K562 (cell line): ENCODE results near the gene JUNB. TPM values are rescaled to one million over a fixed set of nuclear protein-coding genes. Genes with fewer than 3 reads are reported as not detected.

Experiments used
- ATAC-seq: fragments of 200-7000 bp; cut with Tn5 transposase; 3 replicates; pipeline ENCODE4 v1.9.1; 2020; ENCODE audit warnings: moderate library complexity
- BruUV-seq: library from RNA; stranded (reverse); fragments of 400-500 nt; replicated peaks from 2 replicates; lab custom pipeline; 2021; lab: Mats Ljungman, UMichigan
- CTCF ChIA-PET: fragments of 300-600 bp; formaldehyde crosslinking; extraction: SDS; loops from one replicate; lab custom pipeline; 2021; ENCODE audit warnings: low intra/inter-chr PET ratio; lab: Yijun Ruan, JAX
- POLR2A ChIA-PET: fragments of 300-600, 350-650 bp; sonication (Branson Sonifier 250); formaldehyde crosslinking; extraction: SDS; loops from one replicate; lab custom pipeline; 2021; ENCODE audit warnings: antibody characterized with exemption, inconsistent platforms; lab: Yijun Ruan, JAX
- DNase-seq, 4 experiments: peaks; one replicate each; pipeline versions ENCODE4 v3.0.0 to v3.0.0-alpha.2; 2011 to 2018; ENCODE audit warnings: low spot score in 3 of 4, mixed read lengths in 3 of 4; ENCODE audit errors: extremely low read depth in 1 of 4
- FAIRE-seq: peaks from 2 replicates; lab custom pipeline; 2011; peaks lifted over from hg19 to GRCh38; lab: Jason Lieb, UNC
- H2AFZ ChIP-seq: 2 replicates; pipeline ENCODE4 v1.6.0; 2011; ENCODE audit warnings: low read depth, low read length, control low read depth, inconsistent platforms
- H3K27ac ChIP-seq: fragments of 200-600 bp; 3 replicates; pipeline ENCODE4 v1.8.0; 2011; ENCODE audit warnings: low read depth, mild to moderate bottlenecking, control low read depth, inconsistent platforms, low read length, moderate library complexity, mixed read lengths; ENCODE audit errors: extremely low read depth
- H3K27me3 ChIP-seq, 2 experiments: fragments of 300-600 bp in 1 of 2; 2 replicates in 1 of 2; 3 replicates in 1 of 2; pipeline versions ENCODE4 v1.6.0 to v1.8.0; 2011; ENCODE audit warnings: inconsistent platforms in 2 of 2, low read length in 2 of 2, mild to moderate bottlenecking in 1 of 2, mixed read lengths in 1 of 2, moderate library complexity in 1 of 2; ENCODE audit not compliant: control insufficient read depth in 2 of 2, insufficient read depth in 2 of 2
- H3K36me3 ChIP-seq: fragments of 300-600 bp; 3 replicates; pipeline ENCODE4 v1.8.0; 2011; ENCODE audit warnings: mild to moderate bottlenecking, low read length, inconsistent platforms; ENCODE audit not compliant: control insufficient read depth, insufficient read depth
- H3K4me1 ChIP-seq, 2 experiments: fragments of 200-600 bp in 1 of 2; replicated peaks in 1 of 2; 2 replicates in 1 of 2; 3 replicates in 1 of 2; pipeline versions ENCODE4 v1.5.1 to v1.8.0; 2011; ENCODE audit warnings: inconsistent platforms in 2 of 2, low read length in 2 of 2, mild to moderate bottlenecking in 1 of 2, mixed read lengths in 1 of 2, moderate library complexity in 1 of 2; ENCODE audit not compliant: control insufficient read depth in 2 of 2, insufficient read depth in 2 of 2
- H3K4me2 ChIP-seq: 2 replicates; pipeline ENCODE4 v1.6.1; 2011; ENCODE audit warnings: low read length, control low read depth, inconsistent platforms, mixed read lengths; ENCODE audit not compliant: insufficient read depth
- H3K4me3 ChIP-seq: fragments of 200-600 bp; sonication (generic), shearing (Covaris generic); 2 replicates; pipeline ENCODE4 v1.5.1; 2016; ENCODE audit warnings: control low read depth, inconsistent platforms
- H3K79me2 ChIP-seq: fragments of 200-600 bp; 3 replicates; pipeline ENCODE4 v1.8.0; 2011; ENCODE audit warnings: low read length, inconsistent platforms; ENCODE audit not compliant: control insufficient read depth, insufficient read depth
- H3K9ac ChIP-seq, 2 experiments: 2 replicates each; pipeline versions ENCODE4 v1.6.0 to v1.6.1; 2011; ENCODE audit warnings: low read depth in 2 of 2, low read length in 2 of 2, control low read depth in 1 of 2, inconsistent platforms in 1 of 2, mild to moderate bottlenecking in 1 of 2, mixed read lengths in 1 of 2; ENCODE audit not compliant: insufficient read depth in 1 of 2
- H3K9me1 ChIP-seq: one replicate; pipeline ENCODE4 v1.6.0; 2011; ENCODE audit warnings: inconsistent platforms, mild to moderate bottlenecking, low read length, moderate library complexity; ENCODE audit not compliant: control insufficient read depth, insufficient read depth
- H3K9me3 ChIP-seq: replicated peaks from 2 replicates; pipeline ENCODE4 v1.5.1; 2011; ENCODE audit warnings: low read depth, low read length, inconsistent platforms; ENCODE audit not compliant: control insufficient read depth, insufficient read depth
- H4K20me1 ChIP-seq: replicated peaks from 2 replicates; pipeline ENCODE4 v1.6.1; 2011; ENCODE audit warnings: low read length, inconsistent platforms, mixed read lengths; ENCODE audit not compliant: control insufficient read depth, insufficient read depth
- EP400 ChIP-seq: fragments of 450-650 bp; IDR thresholded peaks from 2 replicates; pipeline ENCODE4 v1.6.1; 2017; ENCODE audit warnings: antibody characterized with exemption, mild to moderate bottlenecking, moderate library complexity
- MCM7 ChIP-seq, 2 experiments: fragments of 450-650 bp; IDR thresholded peaks; 2 replicates each; pipeline ENCODE4 v1.6.1; 2016 to 2018
- NR4A1 ChIP-seq, 2 experiments: fragments of 250-450 bp in 1 of 2; fragments of 450-650 bp in 1 of 2; sonication (Bioruptor Pico) in 1 of 2; IDR thresholded peaks; 2 replicates each; pipeline versions ENCODE4 v1.4.0 to v1.6.1; 2016 to 2020; ENCODE audit warnings: mild to moderate bottlenecking in 2 of 2, missing compliant biosample characterization in 1 of 2, missing genetic modification characterization in 1 of 2, moderate library complexity in 1 of 2
- POLR2G ChIP-seq: fragments of 200-400 bp; formaldehyde crosslinking; IDR thresholded peaks from 2 replicates; pipeline ENCODE4 v1.6.1; 2017; ENCODE audit warnings: low read depth, mild to moderate bottlenecking, antibody characterized with exemption, low read length, moderate library complexity
- SPI1 ChIP-seq: IDR thresholded peaks from 2 replicates; pipeline ENCODE4 v1.6.1; 2011; ENCODE audit warnings: low read depth, low read length, control low read depth, borderline replicate concordance
- TAF9B ChIP-seq: fragments of 450-650 bp; IDR thresholded peaks from 2 replicates; pipeline ENCODE4 v1.6.1; 2018; ENCODE audit warnings: mild to moderate bottlenecking; ENCODE audit not compliant: partially characterized antibody
- ZBTB7A ChIP-seq: IDR thresholded peaks from 2 replicates; pipeline ENCODE4 v1.6.1; 2011; ENCODE audit warnings: low read depth, mild to moderate bottlenecking, low read length, moderate library complexity, borderline replicate concordance; ENCODE audit not compliant: control insufficient read depth
- ZC3H8 ChIP-seq: fragments of 450-650 bp; IDR thresholded peaks from 2 replicates; pipeline ENCODE4 v1.6.1; 2017
- ZFX ChIP-seq: sonication (generic); formaldehyde crosslinking; IDR thresholded peaks from 2 replicates; pipeline ENCODE4 v1.8.0; 2022; ENCODE audit warnings: mild to moderate bottlenecking, missing genetic modification reagents, moderate library complexity
- ZNF507 ChIP-seq: conservative IDR thresholded peaks from 2 replicates; pipeline ENCODE4 v1.6.1; 2017; ENCODE audit warnings: missing genetic modification characterization, missing compliant biosample characterization
- ZNF696 ChIP-seq: fragments of 250-450 bp; sonication (Bioruptor Pico); conservative IDR thresholded peaks from 2 replicates; pipeline ENCODE4 v1.4.0; 2020; ENCODE audit warnings: mild to moderate bottlenecking, moderate library complexity
- WGBS: fragments of 100-300 bp; shearing (Covaris generic); methylation state at CpG from one replicate; pipeline ENCODE4 v1.1.6; 2016; ENCODE audit warnings: low coverage, mixed read lengths; ENCODE audit not compliant: insufficient coverage; ENCODE audit errors: missing lambda C conversion rate; 5-methylcytosine and 5-hydroxymethylcytosine counted together
- in situ Hi-C: fragments of 300-500 bp; cut with MboI; formaldehyde crosslinking; loops from 4 replicates; pipeline ENCODE4 v1.15.0; 2018; ENCODE audit warnings: inconsistent platforms, mixed read lengths
- intact Hi-C: fragments of 100-400 bp; cut with micrococcal nuclease; formaldehyde crosslinking; loops from 2 replicates; pipeline ENCODE4 v1.14.2; 2022
- polyA plus RNA-seq, 8 experiments: library from polyadenylated mRNA; depleted of rRNA in 4 of 8; stranded (reverse) in 5 of 8; unstranded in 3 of 8; fragments of >200 nt; fragmentation: Nextera tagmentation in 2 of 8; fragmentation: Illumina TruSeq in 1 of 8; extraction: Ambion mirVana in 2 of 8; extraction: Trizol in 1 of 8; gene quantifications; 2 replicates each; pipeline versions ENCODE4 v1.2.1 to v1.2.3, GENCODE V29; 2011 to 2014; ENCODE audit warnings: inconsistent platforms in 1 of 8, missing spikeins in 1 of 8
- total RNA-seq, 7 experiments: library from RNA; depleted of rRNA in 6 of 7; stranded (reverse); fragments of >200 nt in 6 of 7; fragmentation: Illumina TruSeq in 2 of 7; extraction: Trizol in 2 of 7; gene quantifications; 2 replicates each; pipeline versions ENCODE4 v1.2.1 to v1.2.3, GENCODE V29; 2011 to 2021; ENCODE audit warnings: low replicate concordance in 1 of 7
- TF ChIP-seq, protein P1 (sequence below): fragments of 250-450 bp; sonication (Bioruptor Pico); IDR thresholded peaks from 2 replicates; pipeline ENCODE4 v1.4.0; 2020; ENCODE audit warnings: mild to moderate bottlenecking
- TF ChIP-seq, protein P2 (sequence below): fragments of 250-450 bp; sonication (Bioruptor Pico); IDR thresholded peaks from 2 replicates; pipeline ENCODE4 v1.9.0; 2021; ENCODE audit warnings: mild to moderate bottlenecking, inconsistent platforms
- TF ChIP-seq, protein P3 (sequence below): fragments of 250-450 bp; sonication (Bioruptor Pico); IDR thresholded peaks from 2 replicates; pipeline ENCODE4 v1.8.0; 2022; ENCODE audit warnings: moderate library complexity, mild to moderate bottlenecking, inconsistent platforms

JUNB gene
- total and polyA plus RNA-seq, 9 of the 15 experiments (the other 6 are each of a cell fraction or from before 2014, with no cell fraction given): 0.23 to 88.1 (median 13.1) TPM

DNA sequence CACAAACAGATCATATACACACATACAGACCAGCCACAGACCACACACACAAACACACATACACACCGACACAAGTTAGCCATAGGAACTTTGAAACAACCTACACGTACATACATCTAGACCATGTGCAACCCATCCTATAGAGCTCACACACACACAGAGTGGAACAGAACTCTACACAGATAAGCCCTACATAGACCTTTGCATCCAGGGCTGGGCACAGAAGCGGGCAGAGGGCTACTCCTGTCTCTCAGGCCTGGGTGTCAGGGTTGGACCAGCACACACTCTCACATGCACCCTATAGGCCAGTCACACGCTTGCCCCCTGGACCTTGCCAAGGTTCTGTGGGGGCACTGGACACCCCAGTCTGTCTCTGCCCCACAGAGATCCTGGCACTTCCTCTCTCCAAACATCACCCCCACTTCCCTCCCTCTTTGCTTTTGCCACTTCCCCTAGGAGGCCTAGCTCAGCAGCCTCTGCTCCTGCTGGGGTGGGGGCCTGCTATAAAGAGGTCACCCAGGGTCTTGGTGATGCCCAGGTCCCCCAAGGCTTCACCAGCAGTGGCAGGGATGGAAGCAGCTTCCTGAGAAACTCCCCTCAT lies 5.8 kb upstream of the JUNB start (continued):
- TF ChIP-seq, protein P1, sequence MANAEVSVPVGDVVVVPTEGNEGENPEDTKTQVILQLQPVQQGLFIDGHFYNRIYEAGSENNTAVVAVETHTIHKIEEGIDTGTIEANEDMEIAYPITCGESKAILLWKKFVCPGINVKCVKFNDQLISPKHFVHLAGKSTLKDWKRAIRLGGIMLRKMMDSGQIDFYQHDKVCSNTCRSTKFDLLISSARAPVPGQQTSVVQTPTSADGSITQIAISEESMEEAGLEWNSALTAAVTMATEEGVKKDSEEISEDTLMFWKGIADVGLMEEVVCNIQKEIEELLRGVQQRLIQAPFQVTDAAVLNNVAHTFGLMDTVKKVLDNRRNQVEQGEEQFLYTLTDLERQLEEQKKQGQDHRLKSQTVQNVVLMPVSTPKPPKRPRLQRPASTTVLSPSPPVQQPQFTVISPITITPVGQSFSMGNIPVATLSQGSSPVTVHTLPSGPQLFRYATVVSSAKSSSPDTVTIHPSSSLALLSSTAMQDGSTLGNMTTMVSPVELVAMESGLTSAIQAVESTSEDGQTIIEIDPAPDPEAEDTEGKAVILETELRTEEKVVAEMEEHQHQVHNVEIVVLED (CRISPR knock-in tag): no peak
- TF ChIP-seq ZC3H8: peak; percentile 6; the same call in 1 of the 2 replicates
- TF ChIP-seq SPI1: peak; percentile 91
- no peak for TF ChIP-seq ZNF696 (CRISPR knock-in tag)
- TF ChIP-seq, all 486 proteins: peak for 17

DNA sequence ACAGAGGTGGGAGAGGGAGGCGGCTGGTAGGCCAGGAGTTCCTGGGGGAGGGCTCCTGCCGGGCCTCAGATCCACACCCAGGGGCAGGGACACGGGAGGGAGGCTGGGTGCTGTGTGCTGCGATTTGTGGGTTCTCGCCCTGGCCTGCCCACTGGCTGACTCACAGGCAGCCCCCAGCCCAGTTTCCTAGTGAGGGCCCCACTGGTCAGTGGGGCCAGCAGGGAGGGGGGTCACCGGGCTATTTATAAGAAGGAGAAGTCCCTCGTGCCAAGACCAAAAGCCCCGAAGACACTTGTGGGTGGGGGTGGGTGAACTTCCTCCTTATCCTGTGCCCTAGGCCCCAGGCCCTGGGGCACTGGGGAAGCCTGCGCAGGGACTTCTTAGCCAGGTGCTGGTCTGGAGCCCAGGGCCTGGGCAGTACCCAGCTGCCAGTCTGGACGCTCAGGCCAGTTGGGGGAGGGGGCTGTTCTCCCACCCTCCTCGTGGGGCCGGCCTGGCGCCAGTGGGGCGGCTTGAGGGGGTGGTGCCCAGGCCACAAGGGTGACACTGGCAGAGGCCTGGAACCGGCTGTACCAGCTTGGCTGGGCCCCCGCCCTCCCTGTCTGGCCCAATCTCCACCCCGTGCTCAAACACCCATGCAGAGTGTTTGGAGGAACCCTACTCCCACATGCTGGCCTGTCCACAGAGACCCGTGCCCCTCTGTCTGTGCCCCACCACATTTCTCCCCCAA lies 5.0 kb upstream of the JUNB start:
- DNase-seq (no peak), ATAC-seq (no peak), FAIRE-seq (no peak)
- intact Hi-C loops: no loop called here
- Histone ChIP-seq H3K4me3 (no peak overlapping the region), H3K9me1 (no peaks in the 10 kb centered on the region), H3K27me3 (no peaks in the 10 kb centered on the region), H2AFZ (0 out of 2 replicates have a peak overlapping the region, but pooled peaks have one; percentile 10), H3K9me3 (no peaks in the 10 kb centered on the region), H3K79me2 (peaks cover 11% of the 10 kb centered on the region; the same call in 2 of the 3 replicates), H3K4me1 (peaks cover 76 to 86% of the 10 kb centered on the region in 2 experiments), H3K27ac (peak overlapping the region; percentile 45; the same call in 2 of the 3 replicates), H3K9ac (peak overlapping the region in 1 of 2 experiments; percentile 79; a peak in 3 of 4 replicates), H3K4me2 (no peak overlapping the region), H4K20me1 (no peaks in the 10 kb centered on the region), H3K36me3 (no peaks in the 10 kb centered on the region)
- no TSS peak for BruUV-seq
- CTCF ChIA-PET: interaction anchor here (1.6 kb wide), 1 partner anchor 11 kb away, joined by 5 read pairs; the partner anchor contains the start of gene HOOK2
- 63% methylated on average over 16 of the region's 18 CpGs for WGBS
- POLR2A ChIA-PET: no interaction called here
- in situ Hi-C loops: no loop called here
- TF ChIP-seq MCM7 (IDR thresholded peaks at IDR 0.05) (no peak), ZNF507 (tag) (no peak), SPI1 (0 out of 2 replicates have a peak, but pooled peaks have one; percentile 1), POLR2G (peak; percentile 58; the same call in 1 of the 2 replicates), EP400 (no peak), NR4A1 (CRISPR knock-in tag; IDR thresholded peaks at IDR 0.05) (no peak), NR4A1 (tag; IDR thresholded peaks at IDR 0.05) (0 out of 2 replicates have a peak, but pooled peaks have one; percentile 26), TAF9B (no peak), ZFX (CRISPR knock-in tag) (peak; percentile 23; the same call in 1 of the 2 replicates), ZBTB7A (peak; percentile 37; the same call in 1 of the 2 replicates)
- TF ChIP-seq, protein P2, sequence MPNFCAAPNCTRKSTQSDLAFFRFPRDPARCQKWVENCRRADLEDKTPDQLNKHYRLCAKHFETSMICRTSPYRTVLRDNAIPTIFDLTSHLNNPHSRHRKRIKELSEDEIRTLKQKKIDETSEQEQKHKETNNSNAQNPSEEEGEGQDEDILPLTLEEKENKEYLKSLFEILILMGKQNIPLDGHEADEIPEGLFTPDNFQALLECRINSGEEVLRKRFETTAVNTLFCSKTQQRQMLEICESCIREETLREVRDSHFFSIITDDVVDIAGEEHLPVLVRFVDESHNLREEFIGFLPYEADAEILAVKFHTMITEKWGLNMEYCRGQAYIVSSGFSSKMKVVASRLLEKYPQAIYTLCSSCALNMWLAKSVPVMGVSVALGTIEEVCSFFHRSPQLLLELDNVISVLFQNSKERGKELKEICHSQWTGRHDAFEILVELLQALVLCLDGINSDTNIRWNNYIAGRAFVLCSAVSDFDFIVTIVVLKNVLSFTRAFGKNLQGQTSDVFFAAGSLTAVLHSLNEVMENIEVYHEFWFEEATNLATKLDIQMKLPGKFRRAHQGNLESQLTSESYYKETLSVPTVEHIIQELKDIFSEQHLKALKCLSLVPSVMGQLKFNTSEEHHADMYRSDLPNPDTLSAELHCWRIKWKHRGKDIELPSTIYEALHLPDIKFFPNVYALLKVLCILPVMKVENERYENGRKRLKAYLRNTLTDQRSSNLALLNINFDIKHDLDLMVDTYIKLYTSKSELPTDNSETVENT (CRISPR knock-in tag): no peak
- TF ChIP-seq, protein P3, sequence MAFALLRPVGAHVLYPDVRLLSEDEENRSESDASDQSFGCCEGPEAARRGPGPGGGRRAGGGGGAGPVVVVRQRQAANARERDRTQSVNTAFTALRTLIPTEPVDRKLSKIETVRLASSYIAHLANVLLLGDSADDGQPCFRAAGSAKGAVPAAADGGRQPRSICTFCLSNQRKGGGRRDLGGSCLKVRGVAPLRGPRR (CRISPR knock-in tag): 0 out of 2 replicates have a peak, but pooled peaks have one; percentile 2
